NCI-H2196 (cell line): Measurements from ENCODE around the gene TCF7L1.
"Not testable (repeated sequence)": the region's sequence is repeated elsewhere in the genome, so short reads cannot be mapped to it uniquely, and the experiment has no call there.

Source experiments
- DNase-seq: peaks from one replicate; lab custom pipeline; 2025; ENCODE audit not compliant: unreplicated experiment; lab: John Stamatoyannopoulos, UW

The TCF7L1 gene

GRCh38 chr2:85132834-85133637 lies at the start of gene TCF7L1:
Gene TCF7L1, plus strand, starts transcription at chr2:85133392. Its CDS starts 293 bp downstream, at chr2:85133685.
- peak; percentile 23 for DNase-seq

GRCh38 chr2:85085563-85085962 lies 47.6 kb upstream of the TCF7L1 start:
- DNase-seq = no peak

DNA sequence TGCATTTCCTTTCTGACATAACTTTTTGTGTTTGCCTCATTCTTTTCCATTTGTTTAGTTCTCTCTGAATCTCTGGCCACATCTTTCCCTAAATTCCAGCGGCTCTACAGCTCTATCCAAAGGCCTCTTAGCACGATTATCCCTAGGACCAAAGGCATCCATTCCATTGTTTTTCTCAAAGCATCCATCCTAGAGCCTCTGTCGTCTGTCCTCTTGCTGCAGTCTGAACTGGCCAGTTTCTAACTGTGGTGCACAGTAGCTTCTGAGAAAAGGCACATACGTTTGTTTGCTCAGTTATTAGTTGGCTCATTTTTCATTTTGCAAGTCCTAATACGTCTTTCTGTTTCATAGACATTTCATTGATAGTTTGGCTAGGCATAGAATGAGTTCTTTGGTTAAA lies 45.7 kb upstream of the TCF7L1 start:
- no peak for DNase-seq

DNA sequence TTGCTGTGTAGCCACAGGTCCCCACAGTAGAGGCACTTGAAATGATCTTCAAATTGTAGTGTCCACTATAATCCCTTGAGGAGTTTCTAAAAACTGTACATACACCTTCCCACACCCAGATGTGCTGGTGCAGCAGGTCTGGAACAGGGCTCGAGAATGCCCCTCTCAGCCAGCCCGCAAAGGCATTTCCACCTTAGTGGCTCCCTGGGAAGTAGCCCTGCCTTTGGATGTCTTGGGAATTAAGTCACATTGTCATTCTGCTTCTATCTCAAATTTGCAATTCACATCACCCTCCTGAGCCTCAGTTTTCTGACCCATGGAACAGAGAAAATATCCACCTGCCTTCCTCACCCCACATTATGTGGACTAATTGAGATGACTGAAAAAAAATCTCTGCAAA lies 44.3 kb upstream of the TCF7L1 start:
- no peak for DNase-seq

GRCh38 chr2:85089585-85089984 lies 43.6 kb upstream of the TCF7L1 start:
- DNase-seq = no peak

DNA sequence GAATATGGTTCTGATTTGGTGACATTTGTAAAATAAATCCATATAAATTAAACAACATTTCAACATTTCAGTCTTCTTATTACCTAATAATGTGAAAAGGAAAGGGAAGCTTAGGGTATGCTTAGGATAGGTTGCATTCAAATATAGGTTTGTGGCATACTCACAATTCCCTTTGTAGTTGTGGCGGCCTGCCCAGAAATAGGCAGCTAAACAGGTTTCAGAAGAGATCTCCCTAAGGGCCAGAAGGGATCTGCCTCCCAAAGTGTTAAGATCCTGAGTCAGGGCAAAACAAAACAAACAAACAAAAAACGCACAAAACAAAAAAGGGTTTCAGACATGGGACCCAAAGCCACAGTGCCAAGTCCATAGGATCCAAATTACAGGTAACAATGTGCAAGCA lies 41.4 kb upstream of the TCF7L1 start:
- DNase-seq = no peak

DNA sequence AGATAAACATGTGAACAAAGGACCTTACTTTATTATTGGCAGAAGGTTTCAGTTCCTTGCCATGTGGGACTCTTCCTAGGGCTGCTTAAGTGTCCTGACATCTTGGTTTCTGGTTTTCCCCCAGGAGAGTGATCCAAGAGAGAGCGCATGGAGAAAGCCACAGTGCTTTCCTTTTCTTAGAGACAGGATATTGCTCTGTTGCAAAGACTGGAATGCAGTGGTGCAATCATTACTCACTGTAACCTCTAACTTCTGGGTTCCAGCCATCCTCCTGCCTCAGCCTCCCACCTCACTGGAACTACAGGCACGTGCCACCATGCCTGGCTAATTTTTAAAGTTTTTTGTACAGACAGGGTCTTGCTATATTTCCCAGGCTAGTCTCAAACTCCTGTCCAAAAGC lies 38.1 kb upstream of the TCF7L1 start:
- no peak for DNase-seq

DNA sequence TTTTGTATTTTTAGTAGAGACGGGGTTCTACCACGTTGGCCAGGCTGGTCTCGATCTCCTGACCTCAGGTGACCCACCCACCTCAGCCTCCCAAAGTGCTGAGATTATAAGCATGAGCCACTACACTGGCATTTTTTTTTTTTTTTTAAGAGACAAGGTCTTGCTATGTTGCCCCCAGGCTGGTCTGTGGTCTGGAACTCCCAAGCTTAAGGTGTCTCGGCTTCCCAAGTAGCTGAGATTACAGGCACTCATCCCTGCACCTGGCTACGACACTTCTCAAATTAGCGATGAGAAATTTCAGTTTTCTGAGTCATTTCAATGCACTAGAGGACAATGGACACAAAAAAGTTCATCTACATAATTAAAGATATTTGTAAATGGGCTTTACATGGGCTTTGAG lies 36.6 kb upstream of the TCF7L1 start:
- no peak for DNase-seq

DNA sequence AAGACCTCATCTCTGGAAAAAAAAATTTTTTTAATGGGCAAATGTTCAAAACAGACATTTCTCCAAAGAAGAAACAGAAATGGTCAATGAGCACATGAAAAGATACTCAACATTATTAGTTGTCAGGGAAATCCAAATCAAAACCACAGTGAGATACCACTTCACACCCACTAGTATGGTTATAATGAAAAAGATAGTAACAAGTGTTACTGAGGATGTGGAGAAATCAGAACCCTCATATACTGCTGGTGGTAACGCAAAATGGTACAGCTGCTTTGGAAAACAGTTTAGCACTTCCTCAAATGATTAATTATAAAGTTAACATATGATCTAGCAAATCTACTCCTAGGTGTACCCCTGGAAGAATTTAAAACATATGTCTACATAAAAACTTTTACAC lies 29.0 kb upstream of the TCF7L1 start:
- no peak for DNase-seq

GRCh38 chr2:85106489-85107180 lies 26.6 kb upstream of the TCF7L1 start:
- DNase-seq = no peak

- DNase-seq = no peak
These were observed 22.1 kb upstream of the TCF7L1 start for GRCh38 chr2:85110991-85111560.

DNA sequence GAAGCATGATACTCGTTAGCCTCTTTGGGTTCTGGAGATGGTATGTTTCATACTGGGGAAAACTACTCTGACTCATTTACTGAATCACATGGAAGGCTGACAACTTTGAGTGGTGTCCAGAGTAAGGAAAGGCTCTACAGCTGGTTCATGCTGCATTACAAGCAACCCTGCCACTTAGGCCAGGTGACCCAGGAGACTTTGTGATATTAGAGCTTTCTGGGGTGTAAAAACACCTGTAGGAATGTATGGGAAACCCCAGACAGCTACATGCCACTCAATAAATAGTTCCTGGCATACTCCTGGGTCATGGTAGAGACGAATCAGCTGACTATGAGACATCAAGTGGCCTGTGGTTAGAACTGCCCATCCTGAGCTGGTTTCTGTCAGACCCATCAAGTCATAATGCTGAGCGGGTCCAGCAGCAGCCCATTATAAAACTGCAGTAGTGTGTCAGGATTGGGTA lies 21.3 kb upstream of the TCF7L1 start:
- DNase-seq = no peak

DNA sequence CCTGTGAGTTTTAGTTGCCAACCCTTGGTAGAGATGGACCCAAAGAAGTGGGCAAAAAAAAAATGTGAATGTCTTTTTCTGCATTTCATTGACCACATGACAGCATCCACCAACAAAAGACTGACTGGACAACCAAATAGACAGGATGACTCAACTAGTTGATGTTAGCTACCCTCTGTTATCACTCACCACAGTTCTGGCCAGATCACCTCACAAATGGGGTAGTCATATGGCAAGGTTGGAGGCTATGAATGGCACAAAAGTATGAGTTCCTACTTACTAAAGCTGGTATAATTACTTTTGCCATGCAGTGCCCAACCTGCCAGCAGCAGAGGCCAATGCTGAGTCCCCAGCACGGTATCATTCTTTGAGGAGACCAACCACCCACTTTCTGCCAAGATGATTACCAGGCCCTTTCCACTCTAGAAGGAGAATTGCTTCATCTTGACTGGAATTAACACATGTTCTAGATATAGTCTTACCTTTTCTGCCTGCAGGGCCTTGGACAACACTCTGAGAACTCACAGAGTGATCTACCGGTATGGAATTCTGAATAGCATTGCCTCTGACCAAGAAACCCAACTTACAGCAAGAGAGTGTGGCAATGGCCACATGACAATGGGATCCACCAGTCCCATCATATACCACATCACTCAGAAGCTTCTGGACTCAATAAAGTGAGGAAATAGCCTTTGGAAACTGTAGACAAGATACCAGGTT lies 20.1 kb upstream of the TCF7L1 start:
- no peak for DNase-seq

DNA sequence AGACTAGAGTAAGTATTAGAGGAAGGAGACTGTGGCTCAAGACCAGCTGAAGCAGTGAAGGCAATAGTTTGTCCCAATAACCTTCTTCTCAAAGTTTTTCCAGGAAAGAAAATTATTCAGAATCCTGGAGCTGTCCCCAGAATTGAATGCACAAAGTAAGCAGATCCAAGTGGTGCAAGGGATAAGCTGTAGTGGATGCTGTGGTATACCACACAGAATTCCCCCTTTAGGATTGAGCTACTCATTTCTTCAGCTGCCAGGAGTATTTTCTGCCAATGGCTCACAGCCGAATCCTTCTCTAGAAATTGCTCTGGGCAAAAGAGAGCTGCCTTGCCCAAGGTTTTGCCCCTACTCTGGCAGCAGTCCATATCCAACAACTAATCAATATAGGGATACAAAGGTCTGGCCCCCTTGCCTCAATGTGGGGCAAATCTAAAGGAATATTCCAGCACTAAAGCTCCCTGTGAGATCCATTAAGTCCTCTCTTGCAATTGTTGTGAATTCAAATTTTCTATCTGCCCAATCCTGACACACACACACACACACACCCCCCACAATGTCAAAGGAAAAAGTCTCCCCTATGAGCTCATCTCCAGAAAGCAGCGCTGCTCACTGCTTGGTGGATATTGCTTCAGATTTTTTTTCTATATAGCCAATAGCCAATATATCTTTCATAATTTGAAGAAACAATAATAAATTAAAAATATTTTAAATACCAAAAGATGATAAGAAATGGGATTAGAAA lies 18.4 kb upstream of the TCF7L1 start:
- DNase-seq = no peak

GRCh38 chr2:85116207-85116606 lies 17.0 kb upstream of the TCF7L1 start:
- DNase-seq = no peak

DNA sequence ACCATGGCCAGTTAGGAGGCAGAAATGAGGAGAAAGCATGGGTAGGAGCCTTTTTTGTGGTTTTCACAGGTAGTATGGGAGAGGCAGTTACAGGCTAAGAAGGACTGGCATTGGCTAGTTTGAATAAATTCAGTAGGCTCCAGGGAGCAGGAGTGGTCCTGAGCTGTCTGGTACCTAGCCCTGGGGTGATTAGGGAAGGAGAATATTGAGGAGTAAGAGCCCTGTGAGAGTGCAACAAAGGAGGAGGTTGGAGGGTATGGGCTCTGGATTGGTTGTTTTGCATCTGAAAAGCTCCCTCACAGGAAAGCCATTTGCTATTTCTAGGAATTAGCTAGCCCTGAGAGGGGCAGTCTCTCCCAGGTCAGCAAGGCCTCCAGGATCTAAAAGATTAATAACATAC lies 13.3 kb upstream of the TCF7L1 start:
- no peak for DNase-seq

DNA sequence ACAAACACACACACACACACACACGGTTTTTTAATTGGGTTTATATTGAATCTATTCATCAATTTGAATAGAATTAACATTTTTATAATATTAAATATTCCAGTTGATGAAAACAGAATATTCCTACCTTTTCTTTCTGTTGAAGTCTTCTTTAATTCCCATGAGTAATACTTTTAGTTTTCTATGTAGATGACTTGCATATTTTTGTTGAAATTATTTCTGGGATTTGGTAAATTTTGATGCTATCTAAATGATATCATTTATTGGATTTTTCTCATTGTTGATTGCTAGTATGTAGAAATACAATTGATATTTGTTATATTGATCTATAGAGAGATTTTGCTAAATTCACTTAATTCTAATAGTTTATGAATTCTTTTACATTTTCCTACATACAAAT lies 12.8 kb upstream of the TCF7L1 start:
- DNase-seq = no peak

DNA sequence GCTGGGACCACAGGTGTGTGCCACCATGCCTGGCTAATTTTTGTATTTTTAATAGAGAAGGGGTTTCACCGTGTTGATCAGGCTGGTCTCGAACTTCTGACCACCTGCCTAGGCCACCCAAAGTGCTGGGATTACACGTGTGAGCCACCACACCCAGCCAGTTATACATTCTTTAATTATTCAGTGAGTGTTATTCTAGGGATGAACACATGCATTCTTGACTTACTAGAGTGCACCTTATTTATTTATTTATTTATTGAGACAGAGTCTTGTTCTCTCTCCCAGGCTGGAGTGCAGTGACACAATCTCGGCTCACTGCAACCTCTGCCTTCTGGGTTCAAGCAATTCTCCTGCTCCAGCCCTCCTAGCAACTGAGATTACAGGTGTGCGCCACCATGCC lies 6.7 kb upstream of the TCF7L1 start:
- DNase-seq = not testable (repeated sequence)

DNA sequence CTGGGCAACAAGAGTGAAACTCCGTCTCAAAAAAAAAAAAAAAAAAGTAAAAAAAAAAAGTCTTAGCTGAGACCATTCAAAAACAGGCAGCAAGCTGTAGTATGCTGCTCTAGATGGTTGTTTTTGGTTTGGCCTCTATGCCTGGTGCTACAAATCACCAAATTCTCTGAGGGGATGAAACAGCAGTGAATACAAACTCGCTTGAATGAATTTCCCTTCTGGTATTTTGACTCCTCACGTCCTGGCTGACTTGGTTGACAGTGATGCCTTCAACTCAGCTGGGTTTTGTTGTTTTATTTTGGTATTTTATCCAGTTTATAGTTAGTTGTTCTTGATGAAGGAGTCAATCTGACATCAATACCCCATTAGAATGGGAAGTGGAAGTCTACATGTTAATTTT lies 3.3 kb upstream of the TCF7L1 start:
- no peak for DNase-seq

GRCh38 chr2:85130407-85130806 lies 2.8 kb upstream of the TCF7L1 start:
- no peak for DNase-seq

DNA sequence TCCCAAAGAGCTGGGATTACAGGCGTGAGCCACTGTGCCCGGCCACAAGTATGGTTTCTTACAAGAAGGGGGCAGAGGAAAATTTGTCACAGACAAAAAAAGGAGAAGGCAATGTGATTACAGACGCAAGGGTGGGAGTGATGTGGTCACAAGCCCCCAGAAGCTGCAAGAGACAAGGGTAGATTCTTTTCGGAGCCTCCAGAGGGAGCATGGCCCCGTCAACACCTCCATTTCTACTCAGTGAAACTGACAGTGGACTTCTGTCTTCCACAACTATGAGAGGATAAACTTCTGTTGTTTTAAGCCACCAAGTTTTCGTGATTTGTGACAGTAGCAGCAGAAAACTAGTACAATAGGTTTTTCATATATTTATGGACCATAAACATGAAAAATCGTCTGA lies 2.1 kb upstream of the TCF7L1 start:
- DNase-seq = no peak
